SK-N-SH (cell line): Measurements from ENCODE around the gene HHIPL1. TPM values are rescaled to one million over a fixed set of nuclear protein-coding genes. Genes with fewer than 3 reads are reported as not detected.

Experiments used
- CTCF ChIA-PET: fragments of 300-600, 350-600 bp; formaldehyde crosslinking; extraction: SDS; loops from one replicate; lab custom pipeline; 2021; lab: Yijun Ruan, JAX
- POLR2A ChIA-PET: fragments of 350-600 bp; sonication (Branson Sonifier 250); formaldehyde crosslinking; extraction: SDS; loops from one replicate; lab custom pipeline; 2020; ENCODE audit warnings: antibody characterized with exemption, inconsistent platforms; lab: Yijun Ruan, JAX
- DNase-seq: peaks from one replicate; pipeline ENCODE4 v3.0.0; 2012
- H2AFZ ChIP-seq: fragments of 200-600 bp; sonication (generic); 2 replicates; pipeline ENCODE4 v1.8.1; 2016; ENCODE audit warnings: antibody characterized with exemption, mild to moderate bottlenecking, low read depth
- H3F3A ChIP-seq: fragments of 200-600 bp; sonication (generic); replicated peaks from 2 replicates; pipeline ENCODE3; 2016; ENCODE audit warnings: antibody characterized with exemption, mild to moderate bottlenecking; ENCODE audit not compliant: insufficient read depth
- H3K27ac ChIP-seq, 2 experiments: fragments of 200-500 bp in 1 of 2; fragments of 200-600 bp in 1 of 2; sonication (Bioruptor generic) in 1 of 2; sonication (generic), shearing (Covaris generic) in 1 of 2; 2 replicates each; pipeline versions ENCODE4 v1.5.1 to v1.6.1; 2014 to 2016; ENCODE audit warnings: low read depth in 2 of 2, inconsistent platforms in 1 of 2, low read length in 1 of 2, mild to moderate bottlenecking in 1 of 2, mixed read lengths in 1 of 2
- H3K27me3 ChIP-seq: fragments of 200-600 bp; sonication (generic), shearing (Covaris generic); 2 replicates; pipeline ENCODE4 v1.6.1; 2016; ENCODE audit warnings: mixed run types; ENCODE audit not compliant: insufficient read depth
- H3K36me3 ChIP-seq, 2 experiments: fragments of 200-500 bp in 1 of 2; fragments of 200-600 bp in 1 of 2; sonication (Bioruptor generic) in 1 of 2; sonication (generic) in 1 of 2; replicated peaks in 1 of 2; 2 replicates each; pipeline versions ENCODE3 to v1.5.1; 2014 to 2016; ENCODE audit warnings: low read length in 1 of 2, mild to moderate bottlenecking in 1 of 2; ENCODE audit not compliant: insufficient read depth in 2 of 2, control insufficient read depth in 1 of 2
- H3K4me1 ChIP-seq, 2 experiments: fragments of 200-500 bp in 1 of 2; fragments of 200-600 bp in 1 of 2; sonication (Bioruptor generic) in 1 of 2; sonication (generic), shearing (Covaris generic) in 1 of 2; 2 replicates each; pipeline versions ENCODE4 v1.5.1 to v1.6.1; 2014 to 2016; ENCODE audit warnings: low read depth in 1 of 2, low read length in 1 of 2, mixed run types in 1 of 2; ENCODE audit not compliant: insufficient read depth in 2 of 2, control insufficient read depth in 1 of 2
- H3K4me2 ChIP-seq: fragments of 200-600 bp; sonication (generic), shearing (Covaris generic); 2 replicates; pipeline ENCODE4 v1.6.1; 2017; ENCODE audit warnings: mixed run types
- H3K4me3 ChIP-seq, 2 experiments: fragments of 200-500 bp in 1 of 2; fragments of 200-600 bp in 1 of 2; sonication (Bioruptor generic) in 1 of 2; sonication (generic), shearing (Covaris generic) in 1 of 2; 2 replicates each; pipeline versions ENCODE4 v1.5.1 to v1.8.1; 2014 to 2016; ENCODE audit warnings: low read depth in 2 of 2, inconsistent platforms in 1 of 2, low read length in 1 of 2, mild to moderate bottlenecking in 1 of 2, mixed read lengths in 1 of 2, moderate library complexity in 1 of 2
- H3K79me2 ChIP-seq: fragments of 200-600 bp; sonication (generic); 2 replicates; pipeline ENCODE4 v1.8.1; 2017; ENCODE audit warnings: mild to moderate bottlenecking; ENCODE audit not compliant: insufficient read depth
- H3K9ac ChIP-seq: fragments of 200-600 bp; sonication (generic); 2 replicates; pipeline ENCODE4 v1.6.1; 2017; ENCODE audit warnings: mixed run types
- H3K9me2 ChIP-seq: fragments of 200-600 bp; sonication (generic); 2 replicates; pipeline ENCODE4 v1.6.1; 2017; ENCODE audit warnings: mixed run types
- H3K9me3 ChIP-seq: fragments of 200-600 bp; sonication (generic); 2 replicates; pipeline ENCODE4 v1.6.1; 2017; ENCODE audit warnings: mixed run types, mild to moderate bottlenecking, moderate library complexity
- H4K20me1 ChIP-seq: fragments of 200-600 bp; sonication (generic); 2 replicates; pipeline ENCODE4 v1.6.1; 2017; ENCODE audit warnings: mild to moderate bottlenecking, mixed run types; ENCODE audit not compliant: insufficient read depth
- ELF1 ChIP-seq: IDR thresholded peaks from 2 replicates; pipeline ENCODE4 v1.4.0; 2012
- EZH2phosphoT487 ChIP-seq: fragments of 200-600 bp; sonication (generic); IDR thresholded peaks from 2 replicates; pipeline ENCODE4 v1.6.1; 2017; ENCODE audit warnings: low read depth, mixed run types, mild to moderate bottlenecking, antibody characterized with exemption, moderate library complexity, borderline replicate concordance
- FOXM1 ChIP-seq: IDR thresholded peaks from 2 replicates; pipeline ENCODE4 v1.4.0; 2012; ENCODE audit warnings: low read depth, mild to moderate bottlenecking
- GABPA ChIP-seq: IDR thresholded peaks from 2 replicates; pipeline ENCODE4 v1.4.0; 2012; ENCODE audit warnings: low read depth, mild to moderate bottlenecking
- IRF3 ChIP-seq: fragments of 150-350 bp; IDR thresholded peaks from 2 replicates; pipeline ENCODE4 v1.6.1; 2016; ENCODE audit warnings: mild to moderate bottlenecking, low read depth, low read length
- MAX ChIP-seq: IDR thresholded peaks from 2 replicates; pipeline ENCODE4 v1.4.0; 2012; ENCODE audit warnings: low read depth
- MEF2A ChIP-seq: IDR thresholded peaks from 2 replicates; pipeline ENCODE4 v1.4.0; 2012; ENCODE audit warnings: low read depth, borderline replicate concordance
- MXI1 ChIP-seq: IDR thresholded peaks from 2 replicates; pipeline ENCODE4 v1.6.1; 2012; ENCODE audit warnings: mild to moderate bottlenecking, low read depth, low read length, improper control_type of control experiment
- RAD21 ChIP-seq: IDR thresholded peaks from 2 replicates; pipeline ENCODE4 v1.6.1; 2012; ENCODE audit warnings: mild to moderate bottlenecking, low read length
- RCOR1 ChIP-seq: fragments of 150-350 bp; IDR thresholded peaks from 2 replicates; pipeline ENCODE4 v1.6.1; 2017; ENCODE audit warnings: antibody characterized with exemption, low read length
- REST ChIP-seq: IDR thresholded peaks from 2 replicates; pipeline ENCODE4 v1.6.1; 2012; ENCODE audit warnings: mild to moderate bottlenecking, low read depth, low read length, moderate library complexity
- RXRA ChIP-seq: IDR thresholded peaks from 2 replicates; pipeline ENCODE4 v1.4.0; 2012; ENCODE audit warnings: low read depth, mild to moderate bottlenecking, borderline replicate concordance
- SMC3 ChIP-seq: IDR thresholded peaks from 2 replicates; pipeline ENCODE4 v1.6.1; 2012; ENCODE audit warnings: low read depth, low read length, improper control_type of control experiment
- USF1 ChIP-seq: IDR thresholded peaks from 2 replicates; pipeline ENCODE4 v1.4.0; 2012; ENCODE audit warnings: low read depth, borderline replicate concordance
- WGBS: methylation state at CpG from one replicate; pipeline ENCODE4 v1.1.6; 2017; ENCODE audit warnings: low lambda C conversion rate; 5-methylcytosine and 5-hydroxymethylcytosine counted together
- polyA plus RNA-seq, 3 experiments: library from polyadenylated mRNA; depleted of rRNA; stranded (reverse); fragments of >200 nt; gene quantifications; 2 replicates each; pipeline ENCODE4 v1.2.3, GENCODE V29; 2012

The HHIPL1 gene
- polyA plus RNA-seq, 1 of the 3 experiments (the other 2 are of a cell fraction) = 0.02 TPM

GRCh38 chr14:99602788-99603415 is 42.0 kb upstream of the HHIPL1 start (continued):
- no peak for TF ChIP-seq REST
- TF ChIP-seq MXI1 = no peak

- H3K27me3 ChIP-seq = no peaks in the 10 kb centered on the region
- peak within 1 kb of the TSS; percentile 89 to 90 for H3K4me3 ChIP-seq
- H3K4me1 ChIP-seq = peaks cover 22 to 59% of the 10 kb centered on the region in 2 experiments
- no peak for DNase-seq
- H3K27ac ChIP-seq = peak within 1 kb of the TSS; percentile 82 to 96
- H3K4me2 ChIP-seq = peak within 1 kb of the TSS; percentile 97
- POLR2A ChIA-PET = interaction anchor here (1.1 to 3.5 kb wide), 6 partner anchors 10 to 63 kb away, joined by 4 to 19 read pairs (median 6); no protein-coding TSS in a partner anchor
- H3F3A ChIP-seq = no peaks in the 10 kb centered on the region
- 27% methylated on average over 3 of the region's 128 CpGs for WGBS
- peak within 1 kb of the TSS; percentile 95 for H3K9ac ChIP-seq
- no peaks in the 10 kb centered on the region for H3K9me2 ChIP-seq
- H4K20me1 ChIP-seq = peaks cover 41% of the 10 kb centered on the region
- CTCF ChIA-PET = interaction anchor here (0.6 to 4.9 kb wide), 13 partner anchors 9 to 214 kb away, joined by 3 to 37 read pairs (median 5); no protein-coding TSS in a partner anchor
- H3K36me3 ChIP-seq = no peaks in the 10 kb centered on the region
- peak within 1 kb of the TSS; percentile 82 for H2AFZ ChIP-seq
- TF ChIP-seq MAX = peak; percentile 82
- TF ChIP-seq RAD21 = no peak
- TF ChIP-seq GABPA = no peak
- no peak for TF ChIP-seq SMC3
- TF ChIP-seq, all 33 proteins: peak for 1
- Histone ChIP-seq H3K9me3 (no peaks in the 10 kb centered on the region), H3K79me2 (peaks cover 50% of the 10 kb centered on the region)
Observed at GRCh38 chr14:99603471-99604277, 41.3 kb upstream of the HHIPL1 start, which contains the start of gene CCDC85C. Gene CCDC85C, minus strand, starts transcription at chr14:99604207. Its CDS starts 248 bp downstream, at chr14:99603959.

GRCh38 chr14:99604278-99604765 is 40.6 kb upstream of the HHIPL1 start:
- DNase-seq = peak; percentile 100
- ChIA-PET CTCF (interaction anchor here (1.0 to 4.9 kb wide), 13 partner anchors 10 to 87 kb away, joined by 3 to 37 read pairs (median 6); no protein-coding TSS in a partner anchor), POLR2A (interaction anchor here (1.1 to 3.5 kb wide), 7 partner anchors 10 to 124 kb away, joined by 3 to 19 read pairs (median 5); partner anchors contain the start of genes CCNK and SETD3)
- WGBS = 1% methylated on average over 29 of the region's 65 CpGs
- Histone ChIP-seq H2AFZ (peak overlapping the region; percentile 82), H4K20me1 (peaks cover 34% of the 10 kb centered on the region), H3K9me3 (no peaks in the 10 kb centered on the region), H3K4me2 (peak overlapping the region; percentile 97), H3F3A (no peaks in the 10 kb centered on the region), H3K9ac (peak overlapping the region; percentile 95), H3K36me3 (no peaks in the 10 kb centered on the region), H3K27ac (peak overlapping the region; percentile 82 to 96), H3K4me1 (peaks cover 22 to 53% of the 10 kb centered on the region in 2 experiments), H3K4me3 (peak overlapping the region; percentile 89 to 90), H3K27me3 (no peaks in the 10 kb centered on the region), H3K79me2 (peaks cover 44% of the 10 kb centered on the region), H3K9me2 (no peaks in the 10 kb centered on the region)
- TF ChIP-seq MEF2A = no peak
- no peak for TF ChIP-seq SMC3
- TF ChIP-seq FOXM1 = peak; percentile 90
- no peak for TF ChIP-seq EZH2phosphoT487
- no peak for TF ChIP-seq GABPA
- TF ChIP-seq RXRA = no peak
- no peak for TF ChIP-seq ELF1
- peak; percentile 63; the same call in 1 of the 2 replicates for TF ChIP-seq IRF3
- TF ChIP-seq USF1 = no peak
- no peak for TF ChIP-seq RCOR1
